Thoracic aorta (tissue), 2 donors: ENCODE measurements around the gene ST7. TPM values are rescaled to one million over a fixed set of nuclear protein-coding genes. Genes with fewer than 3 reads are reported as not detected.

Experiments
- ATAC-seq: fragments of 150-250 bp; one replicate; pipeline ENCODE4 v1.8.0; 2017; ENCODE audit warnings: low read depth; ENCODE audit not compliant: insufficient number of reproducible peaks, low FRiP score
- DNase-seq: peaks from one replicate; pipeline ENCODE4 v3.0.0-alpha.2; 2020; ENCODE audit warnings: low spot score
- H3K27ac ChIP-seq, 2 donors: fragments of 200-600 bp; sonication (generic); 1 replicate in 1 of 2; 2 replicates in 1 of 2; pipeline ENCODE4 v1.5.1; 2016; ENCODE audit warnings: mild to moderate bottlenecking in 2 of 2, moderate library complexity in 2 of 2
- H3K27me3 ChIP-seq: fragments of 200-600 bp; sonication (generic); replicated peaks from 2 replicates; pipeline ENCODE4 v1.6.0; 2016; ENCODE audit warnings: mild to moderate bottlenecking; ENCODE audit not compliant: insufficient read depth
- H3K36me3 ChIP-seq: fragments of 200-600 bp; sonication (generic); one replicate; pipeline ENCODE4 v1.5.1; 2016
- H3K4me1 ChIP-seq, 2 donors: fragments of 200-600 bp; sonication (generic); 1 replicate in 1 of 2; 2 replicates in 1 of 2; pipeline versions ENCODE4 v1.5.1 to v1.6.0; 2016; ENCODE audit warnings: low read depth in 2 of 2, mild to moderate bottlenecking in 1 of 2; ENCODE audit not compliant: control insufficient read depth in 1 of 2
- H3K4me3 ChIP-seq: fragments of 200-600 bp; sonication (generic); 2 replicates; pipeline ENCODE4 v1.5.1; 2016; ENCODE audit warnings: mild to moderate bottlenecking
- H3K9me3 ChIP-seq: fragments of 200-600 bp; sonication (generic); 2 replicates; pipeline ENCODE4 v1.5.1; 2016
- total RNA-seq, 2 donors: library from RNA; depleted of rRNA; stranded (reverse); fragments of >200 nt; gene quantifications; one replicate each; pipeline versions ENCODE4 v1.1.0 to v1.2.3, GENCODE V29; 2016
- TF ChIP-seq, protein P1 (sequence below): fragments of 200-600 bp; sonication (generic); IDR thresholded peaks from one replicate; pipeline ENCODE4 v1.5.1; 2019; ENCODE audit warnings: antibody characterized with exemption

The ST7 gene
- total RNA-seq, 2 donors from 2014 or later = 29.8 to 56.2 TPM

DNA sequence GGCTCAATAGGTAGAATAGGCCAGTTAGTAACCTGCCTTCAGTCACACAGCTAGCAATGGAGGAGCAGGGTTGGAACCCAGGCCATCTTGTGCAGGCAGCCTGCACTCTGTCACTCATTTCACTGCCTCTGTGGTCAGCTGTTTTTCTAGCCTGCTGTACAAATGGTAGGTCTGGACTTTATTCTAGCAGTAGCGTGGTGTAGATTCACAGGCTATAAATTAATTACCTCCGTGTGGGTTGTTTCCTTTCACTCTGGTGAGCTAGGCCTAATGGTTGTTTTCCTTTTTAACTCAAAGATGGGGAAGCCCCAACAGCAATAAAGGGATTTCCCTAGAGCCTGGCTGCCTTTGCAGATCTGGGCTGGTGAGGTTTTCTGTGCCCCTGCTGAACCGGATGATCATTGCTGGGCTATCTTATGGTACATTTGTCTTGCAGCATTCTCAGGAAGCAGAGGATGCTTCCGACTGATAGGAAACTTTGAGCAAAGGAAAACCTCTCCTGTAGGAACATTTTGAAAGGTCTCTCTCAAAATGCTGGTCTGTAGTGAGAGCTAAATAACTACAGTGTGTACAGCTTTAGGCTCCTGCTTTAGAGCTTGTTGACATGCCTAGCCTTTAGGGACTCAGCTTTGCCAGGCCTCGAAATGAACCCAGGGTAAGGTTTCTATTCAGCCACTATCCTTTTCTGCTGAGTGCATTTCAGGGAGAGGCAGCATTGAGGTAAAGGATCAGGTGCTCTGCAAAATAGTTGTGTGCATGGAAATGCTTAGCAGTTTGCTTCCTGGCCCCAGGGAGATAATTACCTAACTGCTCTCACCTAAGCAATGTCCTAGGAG, 157.4 kb downstream of the ST7 start:
- DNase-seq (no peak), ATAC-seq (no peak)
- no peaks in the 10 kb centered on the region for H3K36me3 ChIP-seq
- no peak overlapping the region for H3K4me3 ChIP-seq
- no peaks in the 10 kb centered on the region for H3K27me3 ChIP-seq
- peaks cover 9 to 18% of the 10 kb centered on the region in 2 donors for H3K4me1 ChIP-seq
- H3K27ac ChIP-seq = no peak overlapping the region
- TF ChIP-seq, protein P1, sequence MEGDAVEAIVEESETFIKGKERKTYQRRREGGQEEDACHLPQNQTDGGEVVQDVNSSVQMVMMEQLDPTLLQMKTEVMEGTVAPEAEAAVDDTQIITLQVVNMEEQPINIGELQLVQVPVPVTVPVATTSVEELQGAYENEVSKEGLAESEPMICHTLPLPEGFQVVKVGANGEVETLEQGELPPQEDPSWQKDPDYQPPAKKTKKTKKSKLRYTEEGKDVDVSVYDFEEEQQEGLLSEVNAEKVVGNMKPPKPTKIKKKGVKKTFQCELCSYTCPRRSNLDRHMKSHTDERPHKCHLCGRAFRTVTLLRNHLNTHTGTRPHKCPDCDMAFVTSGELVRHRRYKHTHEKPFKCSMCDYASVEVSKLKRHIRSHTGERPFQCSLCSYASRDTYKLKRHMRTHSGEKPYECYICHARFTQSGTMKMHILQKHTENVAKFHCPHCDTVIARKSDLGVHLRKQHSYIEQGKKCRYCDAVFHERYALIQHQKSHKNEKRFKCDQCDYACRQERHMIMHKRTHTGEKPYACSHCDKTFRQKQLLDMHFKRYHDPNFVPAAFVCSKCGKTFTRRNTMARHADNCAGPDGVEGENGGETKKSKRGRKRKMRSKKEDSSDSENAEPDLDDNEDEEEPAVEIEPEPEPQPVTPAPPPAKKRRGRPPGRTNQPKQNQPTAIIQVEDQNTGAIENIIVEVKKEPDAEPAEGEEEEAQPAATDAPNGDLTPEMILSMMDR = no peak
- H3K9me3 ChIP-seq = no peaks in the 10 kb centered on the region

DNA sequence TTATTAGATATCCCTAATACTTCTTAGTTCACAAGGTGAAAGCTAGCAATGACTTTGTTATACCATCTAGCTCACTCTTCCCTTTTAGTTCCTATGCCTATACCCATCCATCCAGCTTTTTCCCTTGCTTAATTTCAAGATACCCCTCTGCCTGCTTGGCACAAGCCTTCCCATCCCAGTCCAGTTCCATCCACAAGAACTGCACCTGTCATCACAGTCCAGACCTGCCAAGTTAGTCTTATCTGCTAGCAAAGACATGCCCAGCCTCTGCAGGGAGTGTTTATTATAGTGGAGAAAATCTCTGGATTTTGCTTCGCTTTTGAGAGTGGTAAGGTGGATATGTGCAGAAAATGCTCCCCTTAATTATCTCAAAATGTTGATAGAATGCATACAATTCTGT, 158.2 kb downstream of the ST7 start:
- DNase-seq (no peak), ATAC-seq (no peak)
- TF ChIP-seq, protein P1 = no peak
- no peaks in the 10 kb centered on the region for H3K9me3 ChIP-seq
- H3K4me3 ChIP-seq = no peak overlapping the region
- no peaks in the 10 kb centered on the region for H3K27me3 ChIP-seq
- H3K27ac ChIP-seq = no peak overlapping the region
- H3K36me3 ChIP-seq = no peaks in the 10 kb centered on the region
- H3K4me1 ChIP-seq = peaks cover 9 to 18% of the 10 kb centered on the region in 2 donors

DNA sequence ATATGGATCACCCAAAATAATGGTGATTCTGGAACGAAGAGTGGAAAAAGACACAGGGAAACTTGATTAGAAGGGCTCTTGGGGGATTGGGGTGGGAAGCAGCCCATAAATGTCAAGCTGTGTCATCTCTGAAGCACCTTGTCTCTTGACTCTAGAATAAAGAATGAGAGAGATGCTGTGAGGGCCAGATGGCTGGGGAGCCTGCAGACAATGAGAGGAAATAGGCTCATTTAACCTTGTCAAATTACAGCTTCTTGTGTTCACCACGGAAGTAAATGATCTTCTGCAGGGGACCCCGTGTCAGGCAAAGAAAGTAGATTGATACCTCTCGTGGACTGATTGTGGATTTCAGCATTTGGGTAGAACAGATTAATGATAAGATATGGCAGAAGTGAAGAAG, 159.3 kb downstream of the ST7 start:
- ATAC-seq = no peak
- DNase-seq = no peak
- no peaks in the 10 kb centered on the region for H3K9me3 ChIP-seq
- H3K27ac ChIP-seq = no peak overlapping the region
- no peaks in the 10 kb centered on the region for H3K27me3 ChIP-seq
- TF ChIP-seq, protein P1 = no peak
- H3K36me3 ChIP-seq = no peaks in the 10 kb centered on the region
- no peak overlapping the region for H3K4me3 ChIP-seq
- peaks cover 9 to 18% of the 10 kb centered on the region in 2 donors for H3K4me1 ChIP-seq

DNA sequence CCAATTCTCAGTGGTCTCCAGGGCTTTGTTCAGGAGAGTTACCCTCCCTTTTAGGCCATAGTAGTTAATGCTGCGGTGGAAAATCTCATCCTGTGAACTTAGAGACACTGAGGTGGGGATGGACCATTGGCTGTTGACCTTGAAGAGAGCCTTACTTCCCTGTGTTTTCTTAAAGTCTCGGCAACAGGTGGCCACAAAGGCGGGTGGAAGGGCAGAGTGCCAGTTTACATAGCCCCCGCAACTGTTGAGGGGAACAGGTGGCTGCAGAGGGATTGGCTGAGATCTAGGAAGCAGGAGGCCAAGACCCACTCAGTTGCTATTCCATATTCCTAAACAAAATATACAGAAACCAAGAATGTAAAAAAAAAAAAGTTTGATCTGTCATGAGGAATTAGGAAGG, 160.6 kb downstream of the ST7 start:
- H3K27me3 ChIP-seq = no peaks in the 10 kb centered on the region
- DNase-seq (no peak), ATAC-seq (no peak)
- peaks cover 9 to 18% of the 10 kb centered on the region in 2 donors for H3K4me1 ChIP-seq
- H3K27ac ChIP-seq = no peak overlapping the region
- no peak overlapping the region for H3K4me3 ChIP-seq
- H3K9me3 ChIP-seq = no peaks in the 10 kb centered on the region
- H3K36me3 ChIP-seq = no peaks in the 10 kb centered on the region
- TF ChIP-seq, protein P1 = no peak

DNA sequence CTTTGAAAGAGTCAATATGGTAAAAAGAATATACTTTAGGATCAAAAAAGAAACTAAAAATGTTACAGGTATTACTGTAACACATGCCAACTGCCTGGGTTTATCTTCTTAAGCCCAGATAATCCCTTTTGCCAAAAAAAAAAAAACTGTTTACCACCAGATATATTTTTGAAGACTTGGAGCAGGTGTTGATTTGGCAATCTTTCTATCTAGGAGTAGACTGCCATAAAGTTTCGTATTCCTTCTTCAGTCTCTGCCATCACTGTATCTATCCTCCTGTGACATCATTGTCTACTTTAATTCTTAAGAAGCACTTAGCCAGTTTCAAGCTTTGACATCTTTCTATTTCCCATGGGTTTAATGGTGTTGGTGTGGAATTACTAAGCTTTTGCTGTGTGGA, 161.0 kb downstream of the ST7 start:
- Histone ChIP-seq H3K27ac (no peak overlapping the region), H3K36me3 (no peaks in the 10 kb centered on the region), H3K9me3 (no peaks in the 10 kb centered on the region), H3K4me1 (peaks cover 9 to 18% of the 10 kb centered on the region in 2 donors), H3K4me3 (no peak overlapping the region), H3K27me3 (no peaks in the 10 kb centered on the region)
- no peak for DNase-seq
- no peak for ATAC-seq
- TF ChIP-seq, protein P1 = no peak
